Nephron progenitor cell (in vitro differentiated cells): Measurements from ENCODE around the gene HMGN2.

Experiments
- DNase-seq: peaks from one replicate; pipeline ENCODE4 v3.0.0; 2021
- H3K27ac Mint-ChIP-seq: 2 replicates; pipeline ENCODE4 v1.8.0; 2021; ENCODE audit warnings: mild to moderate bottlenecking, moderate library complexity, mixed read lengths
- H3K27me3 Mint-ChIP-seq: 2 replicates; pipeline ENCODE4 v1.8.0; 2021; ENCODE audit warnings: mild to moderate bottlenecking, low read depth, mixed read lengths; ENCODE audit not compliant: poor library complexity
- H3K36me3 Mint-ChIP-seq: 2 replicates; pipeline ENCODE4 v1.8.0; 2021; ENCODE audit warnings: low read depth, mixed read lengths
- H3K4me1 Mint-ChIP-seq: 2 replicates; pipeline ENCODE4 v1.8.0; 2021; ENCODE audit warnings: mixed read lengths
- H3K4me3 Mint-ChIP-seq: 2 replicates; pipeline ENCODE4 v1.8.0; 2021; ENCODE audit warnings: mild to moderate bottlenecking, moderate library complexity, mixed read lengths
- H3K9me3 Mint-ChIP-seq: 2 replicates; pipeline ENCODE4 v1.8.0; 2021; ENCODE audit warnings: mild to moderate bottlenecking, moderate library complexity, mixed read lengths
- TF ChIP-seq, protein P1 (sequence below): fragments of 200-600 bp; sonication (generic); IDR thresholded peaks from 2 replicates; pipeline ENCODE4 v1.5.0; 2021; ENCODE audit warnings: antibody characterized with exemption

The HMGN2 gene

DNA sequence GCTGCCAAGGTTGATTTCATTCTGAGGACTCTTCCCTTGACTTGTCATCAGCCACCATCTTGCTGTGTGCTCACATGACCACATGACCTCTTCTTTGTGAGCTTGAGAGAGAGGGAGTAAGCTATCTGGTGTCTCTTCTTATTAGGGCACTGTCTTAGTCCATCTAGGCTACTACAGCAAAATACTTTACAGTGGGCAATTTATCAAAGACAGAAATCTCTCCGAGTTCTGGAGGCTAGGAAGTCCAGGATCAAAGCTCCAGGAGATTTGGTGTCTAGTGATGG lies 45.5 kb downstream of the HMGN2 start:
- no peak overlapping the region for H3K27ac Mint-ChIP-seq
- peaks cover 4% of the 10 kb centered on the region for H3K27me3 Mint-ChIP-seq
- DNase-seq, result no peak
- no peak overlapping the region for H3K4me3 Mint-ChIP-seq
- H3K4me1 Mint-ChIP-seq, result peaks cover 29% of the 10 kb centered on the region
- H3K9me3 Mint-ChIP-seq, result peaks cover 11% of the 10 kb centered on the region
- TF ChIP-seq, protein P1, sequence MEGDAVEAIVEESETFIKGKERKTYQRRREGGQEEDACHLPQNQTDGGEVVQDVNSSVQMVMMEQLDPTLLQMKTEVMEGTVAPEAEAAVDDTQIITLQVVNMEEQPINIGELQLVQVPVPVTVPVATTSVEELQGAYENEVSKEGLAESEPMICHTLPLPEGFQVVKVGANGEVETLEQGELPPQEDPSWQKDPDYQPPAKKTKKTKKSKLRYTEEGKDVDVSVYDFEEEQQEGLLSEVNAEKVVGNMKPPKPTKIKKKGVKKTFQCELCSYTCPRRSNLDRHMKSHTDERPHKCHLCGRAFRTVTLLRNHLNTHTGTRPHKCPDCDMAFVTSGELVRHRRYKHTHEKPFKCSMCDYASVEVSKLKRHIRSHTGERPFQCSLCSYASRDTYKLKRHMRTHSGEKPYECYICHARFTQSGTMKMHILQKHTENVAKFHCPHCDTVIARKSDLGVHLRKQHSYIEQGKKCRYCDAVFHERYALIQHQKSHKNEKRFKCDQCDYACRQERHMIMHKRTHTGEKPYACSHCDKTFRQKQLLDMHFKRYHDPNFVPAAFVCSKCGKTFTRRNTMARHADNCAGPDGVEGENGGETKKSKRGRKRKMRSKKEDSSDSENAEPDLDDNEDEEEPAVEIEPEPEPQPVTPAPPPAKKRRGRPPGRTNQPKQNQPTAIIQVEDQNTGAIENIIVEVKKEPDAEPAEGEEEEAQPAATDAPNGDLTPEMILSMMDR, result no peak
- no peaks in the 10 kb centered on the region for H3K36me3 Mint-ChIP-seq

DNA sequence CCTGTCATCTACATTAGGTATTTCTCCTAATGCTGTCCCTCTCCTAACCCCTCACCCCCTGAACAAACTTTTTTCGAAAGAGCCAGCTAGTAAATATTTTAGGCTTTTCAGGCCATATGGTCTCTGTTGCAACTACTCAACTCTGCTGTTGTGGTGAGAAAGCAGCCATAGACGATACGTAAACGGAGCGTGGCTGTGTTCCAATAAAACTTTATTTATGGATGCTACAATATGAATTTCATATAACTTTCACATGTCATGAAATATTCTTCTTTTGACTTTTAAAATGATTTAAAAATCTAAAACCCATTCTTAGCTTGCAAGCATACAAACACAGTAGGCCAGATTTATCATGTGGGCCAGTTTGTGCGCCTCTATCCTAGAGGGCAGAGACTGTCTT lies 46.1 kb downstream of the HMGN2 start:
- Mint-ChIP-seq H3K27ac (no peak overlapping the region), H3K9me3 (peaks cover 10% of the 10 kb centered on the region), H3K4me3 (no peak overlapping the region), H3K36me3 (no peaks in the 10 kb centered on the region), H3K27me3 (peaks cover 4% of the 10 kb centered on the region), H3K4me1 (peaks cover 29% of the 10 kb centered on the region)
- TF ChIP-seq, protein P1, result no peak
- no peak for DNase-seq

DNA sequence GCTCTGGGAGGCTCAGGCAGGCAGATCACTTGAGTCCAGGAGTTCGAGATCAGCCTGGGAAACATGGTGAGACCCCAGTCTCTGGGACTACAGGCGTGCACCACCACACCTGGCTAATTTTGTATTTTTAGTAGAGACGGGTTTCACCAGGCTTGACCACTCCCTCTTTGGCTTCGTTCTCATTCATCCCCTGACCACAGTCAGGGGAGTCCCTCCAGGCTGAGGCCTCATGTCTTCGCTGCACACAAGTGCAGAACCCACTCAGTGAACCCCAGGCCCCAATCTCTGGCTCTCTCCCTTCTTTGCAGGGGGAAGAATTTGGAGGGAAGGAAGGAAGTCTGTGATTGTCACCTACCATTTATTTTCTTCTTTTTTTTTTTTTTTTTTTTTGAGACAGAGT lies 48.1 kb downstream of the HMGN2 start:
- Mint-ChIP-seq H3K4me1 (peaks cover 29% of the 10 kb centered on the region), H3K4me3 (no peak overlapping the region)
- TF ChIP-seq, protein P1, result no peak

DNA sequence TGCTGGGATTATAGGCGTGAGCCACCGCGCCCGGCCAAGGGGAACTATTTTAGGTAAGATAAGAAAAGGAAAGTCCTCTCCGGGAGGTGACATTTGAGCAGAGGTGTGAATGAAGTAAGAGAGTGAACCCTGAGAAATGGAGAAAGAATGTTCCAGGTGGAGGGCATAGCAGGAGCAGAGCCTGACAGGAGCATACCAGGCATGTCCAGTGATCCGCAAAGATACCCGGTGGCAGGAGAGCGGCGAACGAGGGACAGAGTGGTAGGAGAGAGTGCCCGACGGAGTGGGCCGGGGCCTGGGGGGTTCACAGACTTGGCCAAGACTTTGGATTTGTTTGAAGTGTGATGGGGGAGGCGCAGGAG lies 49.4 kb downstream of the HMGN2 start:
- no peaks in the 10 kb centered on the region for H3K36me3 Mint-ChIP-seq
- no peaks in the 10 kb centered on the region for H3K9me3 Mint-ChIP-seq
- peaks cover 29% of the 10 kb centered on the region for H3K4me1 Mint-ChIP-seq
- TF ChIP-seq, protein P1, result no peak
- DNase-seq, result no peak
- no peak overlapping the region for H3K4me3 Mint-ChIP-seq
- peak overlapping the region; percentile 30 for H3K27ac Mint-ChIP-seq
- peaks cover 18% of the 10 kb centered on the region for H3K27me3 Mint-ChIP-seq

More for the DNA sequence above, 48.1 kb downstream of the HMGN2 start:
- H3K27ac Mint-ChIP-seq, result no peak overlapping the region
- H3K36me3 Mint-ChIP-seq, result no peaks in the 10 kb centered on the region
- H3K9me3 Mint-ChIP-seq, result no peaks in the 10 kb centered on the region
- no peak for DNase-seq
- H3K27me3 Mint-ChIP-seq, result peaks cover 15% of the 10 kb centered on the region

DNA sequence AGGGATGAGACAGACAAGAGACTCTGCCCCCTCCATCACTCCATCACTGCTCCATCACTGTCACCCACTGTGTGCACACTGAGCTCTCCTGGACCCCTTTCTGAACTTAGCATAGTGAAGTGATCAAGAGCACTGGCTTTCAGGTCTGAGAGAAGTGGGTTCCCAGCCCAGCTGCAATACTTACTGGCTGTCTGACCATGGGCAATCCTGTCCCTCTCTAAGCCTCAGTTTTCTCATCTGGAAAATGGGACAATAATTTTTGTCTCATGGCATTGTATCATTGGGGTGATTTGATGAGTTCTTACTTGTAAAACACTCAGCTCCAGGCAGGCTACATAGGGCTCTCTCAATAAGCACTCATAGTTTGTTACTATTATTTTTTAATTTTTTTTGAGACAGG lies 49.8 kb downstream of the HMGN2 start:
- no peak overlapping the region for H3K4me3 Mint-ChIP-seq
- H3K9me3 Mint-ChIP-seq, result no peaks in the 10 kb centered on the region
- H3K27me3 Mint-ChIP-seq, result peaks cover 18% of the 10 kb centered on the region

DNA sequence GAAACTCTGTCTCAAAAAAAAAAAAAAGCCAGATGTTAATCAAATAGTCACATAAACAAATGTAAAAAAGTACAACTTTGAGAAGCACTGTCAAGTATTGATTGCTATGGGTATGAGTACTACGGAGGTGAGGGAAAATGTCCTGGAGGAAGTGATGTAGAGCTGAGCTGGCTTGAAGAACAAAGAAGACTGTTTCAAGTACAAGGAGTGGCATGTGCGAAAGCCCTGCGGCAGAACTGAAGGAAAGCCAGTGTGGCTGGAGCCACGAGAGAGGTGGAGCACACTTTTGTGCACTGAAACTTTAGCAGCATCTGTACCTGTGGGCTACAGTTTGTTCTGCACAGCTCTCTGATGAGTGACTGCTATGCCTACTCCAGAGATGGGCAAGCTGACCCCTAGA lies 51.9 kb downstream of the HMGN2 start:
- no peak for DNase-seq
- TF ChIP-seq, protein P1, result no peak
- peaks cover 24% of the 10 kb centered on the region for H3K4me1 Mint-ChIP-seq
- no peak overlapping the region for H3K4me3 Mint-ChIP-seq
- H3K27ac Mint-ChIP-seq, result no peak overlapping the region
- no peaks in the 10 kb centered on the region for H3K9me3 Mint-ChIP-seq
- H3K27me3 Mint-ChIP-seq, result peaks cover 18% of the 10 kb centered on the region
- H3K36me3 Mint-ChIP-seq, result no peaks in the 10 kb centered on the region

More for the DNA sequence above, 49.8 kb downstream of the HMGN2 start:
- H3K4me1 Mint-ChIP-seq, result peaks cover 29% of the 10 kb centered on the region
- H3K27ac Mint-ChIP-seq, result no peak overlapping the region
- TF ChIP-seq, protein P1, result no peak
- no peak for DNase-seq
- H3K36me3 Mint-ChIP-seq, result no peaks in the 10 kb centered on the region
